GM06990 (cell line): Measurements from ENCODE around the gene BABAM2.
A peak's percentile ranks its signal among the peaks of the same experiment; 100 is the strongest.

Source experiments
- DNase-seq: peaks from one replicate; pipeline ENCODE4 v3.0.0-alpha.2; 2011; ENCODE audit not compliant: insufficient read length; ENCODE audit errors: extremely low read depth
- H3K27me3 ChIP-seq: replicated peaks from 2 replicates; pipeline ENCODE4 v1.6.0; 2011; ENCODE audit warnings: low read length; ENCODE audit not compliant: control insufficient read depth, insufficient read depth
- H3K36me3 ChIP-seq: 2 replicates; pipeline ENCODE4 v1.5.1; 2011; ENCODE audit warnings: low read length; ENCODE audit not compliant: control insufficient read depth, insufficient read depth
- H3K4me3 ChIP-seq: replicated peaks from 2 replicates; pipeline ENCODE4 v1.5.1; 2011; ENCODE audit warnings: low read depth, mild to moderate bottlenecking, control low read depth, low read length
- CTCF ChIP-seq: IDR thresholded peaks from 2 replicates; pipeline ENCODE4 v1.5.1; 2011; ENCODE audit warnings: low read length, control low read depth, mild to moderate bottlenecking, inconsistent platforms; ENCODE audit not compliant: insufficient read depth, poor library complexity, severe bottlenecking

BABAM2 gene

GRCh38 chr2:27890146-27890923 is at the start of gene BABAM2, which contains the start of gene RBKS:
BABAM2 (plus strand) TSS chr2:27890729; CDS start chr2:27894557, 3,828 bp downstream.
RBKS (minus strand) TSS chr2:27890387; CDS start chr2:27890345, 42 bp downstream.
- H3K27me3 ChIP-seq = no peaks in the 10 kb centered on the region
- H3K4me3 ChIP-seq = peak within 1 kb of the TSS; percentile 80
- no peak for TF ChIP-seq CTCF
- DNase-seq = peak; percentile 93
- no peaks in the 10 kb centered on the region for H3K36me3 ChIP-seq

DNA sequence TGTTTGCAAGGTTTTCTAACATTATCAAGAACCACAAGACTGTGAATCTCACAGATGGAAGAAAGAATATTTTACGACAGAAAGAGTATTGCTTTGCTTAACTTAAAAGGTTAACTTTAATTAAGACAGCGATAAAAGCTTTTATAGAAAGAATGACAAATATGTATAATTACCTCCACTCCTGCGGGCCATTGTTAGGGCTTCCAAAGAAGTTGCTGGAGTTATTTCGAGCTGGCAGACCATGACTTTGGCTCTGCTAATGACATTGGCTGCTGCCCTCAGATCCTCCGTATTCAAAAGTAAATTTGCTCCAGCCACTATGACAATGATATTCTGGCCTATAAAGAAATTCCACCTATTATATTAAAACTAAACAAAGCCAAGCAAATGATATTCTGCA is 47.6 kb upstream of the BABAM2 start:
- Histone ChIP-seq H3K27me3 (no peaks in the 10 kb centered on the region), H3K4me3 (no peak overlapping the region), H3K36me3 (no peaks in the 10 kb centered on the region)
- no peak for TF ChIP-seq CTCF
- no peak for DNase-seq

- no peak for DNase-seq
- no peaks in the 10 kb centered on the region for H3K27me3 ChIP-seq
- H3K36me3 ChIP-seq = no peaks in the 10 kb centered on the region
- H3K4me3 ChIP-seq = no peak overlapping the region
- TF ChIP-seq CTCF = no peak
These were observed 46.5 kb upstream of the BABAM2 start for GRCh38 chr2:27843992-27844391.

DNA sequence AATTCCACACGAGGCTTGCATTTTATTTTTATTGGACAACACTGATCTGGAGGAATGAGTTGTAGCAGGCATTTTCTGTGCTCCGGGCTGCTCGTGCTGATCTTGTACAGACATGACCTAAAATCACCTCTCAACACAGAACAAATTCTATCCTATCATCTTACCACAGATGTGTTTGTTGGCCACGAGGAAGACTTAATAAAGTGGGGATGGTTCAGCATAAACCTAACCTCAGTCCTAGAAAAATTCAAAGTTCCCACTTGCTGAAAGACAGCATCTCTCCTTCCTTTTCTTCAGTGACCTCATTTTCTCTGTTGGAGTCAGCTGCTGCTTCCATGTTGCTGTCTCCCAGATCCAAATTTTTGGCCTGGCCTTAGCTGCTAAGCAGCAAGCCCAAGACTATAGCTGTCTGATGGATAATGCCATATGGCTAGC is 45.7 kb upstream of the BABAM2 start:
- TF ChIP-seq CTCF = no peak
- DNase-seq = no peak

GRCh38 chr2:27847333-27847732 is 43.2 kb upstream of the BABAM2 start:
- no peaks in the 10 kb centered on the region for H3K36me3 ChIP-seq
- DNase-seq = no peak
- TF ChIP-seq CTCF = no peak
- no peak overlapping the region for H3K4me3 ChIP-seq
- H3K27me3 ChIP-seq = no peaks in the 10 kb centered on the region

More for the DNA sequence above, 45.7 kb upstream of the BABAM2 start:
- Histone ChIP-seq H3K27me3 (no peaks in the 10 kb centered on the region), H3K36me3 (no peaks in the 10 kb centered on the region), H3K4me3 (no peak overlapping the region)
